Natural killer cell (primary cell): ENCODE data around the gene NRXN3. TPM values are rescaled to one million over a fixed set of nuclear protein-coding genes. Genes with fewer than 3 reads are reported as not detected.

Experiments used
- ATAC-seq, 3 donors: fragments of 150-1000 bp in 2 of 3; fragments of 200-7000 bp in 1 of 3; cut with Tn5 transposase; 1 replicate in 1 of 3; 2 replicates in 2 of 3; pipeline ENCODE4 v1.10.0; 2021; ENCODE audit warnings: mild to moderate bottlenecking in 2 of 3, moderate library complexity in 2 of 3
- DNase-seq, 2 donors: peaks; one replicate each; pipeline versions ENCODE4 v3.0.0 to v3.0.0-alpha.2; 2013 to 2021; ENCODE audit warnings: mixed read lengths in 1 of 2
- H3K27ac ChIP-seq: one replicate; pipeline ENCODE4 v1.5.1; 2013; ENCODE audit warnings: mild to moderate bottlenecking, low read length
- H3K27me3 ChIP-seq: one replicate; pipeline ENCODE4 v1.6.1; 2013; ENCODE audit warnings: low read length; ENCODE audit not compliant: control insufficient read depth, insufficient read depth
- H3K36me3 ChIP-seq: one replicate; pipeline ENCODE4 v1.6.1; 2013; ENCODE audit warnings: low read length; ENCODE audit not compliant: control insufficient read depth, insufficient read depth
- H3K4me1 ChIP-seq: one replicate; pipeline ENCODE4 v1.6.1; 2013; ENCODE audit warnings: low read length; ENCODE audit not compliant: control insufficient read depth, insufficient read depth
- H3K4me3 ChIP-seq: one replicate; pipeline ENCODE4 v1.5.1; 2013; ENCODE audit warnings: low read length
- H3K9me3 ChIP-seq: one replicate; pipeline ENCODE4 v1.6.1; 2013; ENCODE audit warnings: low read length; ENCODE audit not compliant: control insufficient read depth, insufficient read depth
- H3K27ac Mint-ChIP-seq, 2 donors: one replicate each; pipeline ENCODE4 v1.8.0; 2022; ENCODE audit warnings: mild to moderate bottlenecking in 2 of 2, mixed read lengths in 2 of 2, moderate library complexity in 1 of 2
- H3K27me3 Mint-ChIP-seq, 2 donors: one replicate each; pipeline ENCODE4 v1.8.0; 2022; ENCODE audit warnings: low read depth in 2 of 2, mixed read lengths in 2 of 2
- H3K36me3 Mint-ChIP-seq: one replicate; pipeline ENCODE4 v1.8.0; 2022; ENCODE audit warnings: mixed read lengths
- H3K4me1 Mint-ChIP-seq, 2 donors: one replicate each; pipeline ENCODE4 v1.8.0; 2022; ENCODE audit warnings: mixed read lengths in 2 of 2
- H3K4me3 Mint-ChIP-seq: one replicate; pipeline ENCODE4 v1.8.0; 2022; ENCODE audit warnings: mild to moderate bottlenecking, moderate library complexity, mixed read lengths
- H3K9me3 Mint-ChIP-seq, 2 donors: one replicate each; pipeline ENCODE4 v1.8.0; 2022; ENCODE audit warnings: mixed read lengths in 2 of 2
- WGBS: methylation state at CpG from one replicate; pipeline ENCODE4 v1.1.7; 2013; ENCODE audit warnings: missing lambda C conversion rate; ENCODE audit not compliant: insufficient coverage; 5-methylcytosine and 5-hydroxymethylcytosine counted together
- intact Hi-C: fragments of 100-400 bp; cut with micrococcal nuclease; formaldehyde crosslinking; loops from one replicate; pipeline ENCODE4 v1.14.2; 2022
- total RNA-seq, 4 donors: library from RNA; stranded (reverse); fragments of 120-200 nt in 1 of 4; gene quantifications; one replicate each; pipeline versions ENCODE4 v1.2.3 to v1.2.4, GENCODE V29; 2013 to 2022
- TF ChIP-seq, protein P1 (sequence below): fragments of 200-600 bp; IDR thresholded peaks from one replicate; pipeline ENCODE4 v1.8.0; 2022; ENCODE audit warnings: antibody characterized with exemption

NRXN3 gene
- total RNA-seq, 3 donors from 2014 or later (not counting 1 experiment from before 2014, with no cell fraction given) = not detected

- DNase-seq (no peak), ATAC-seq (no peak)
- Histone ChIP-seq H3K9me3 (no peaks in the 10 kb centered on the region), H3K4me3 (no peak overlapping the region), H3K36me3 (no peaks in the 10 kb centered on the region), H3K4me1 (no peaks in the 10 kb centered on the region), H3K27me3 (no peaks in the 10 kb centered on the region), H3K27ac (no peak overlapping the region)
- TF ChIP-seq, protein P1, sequence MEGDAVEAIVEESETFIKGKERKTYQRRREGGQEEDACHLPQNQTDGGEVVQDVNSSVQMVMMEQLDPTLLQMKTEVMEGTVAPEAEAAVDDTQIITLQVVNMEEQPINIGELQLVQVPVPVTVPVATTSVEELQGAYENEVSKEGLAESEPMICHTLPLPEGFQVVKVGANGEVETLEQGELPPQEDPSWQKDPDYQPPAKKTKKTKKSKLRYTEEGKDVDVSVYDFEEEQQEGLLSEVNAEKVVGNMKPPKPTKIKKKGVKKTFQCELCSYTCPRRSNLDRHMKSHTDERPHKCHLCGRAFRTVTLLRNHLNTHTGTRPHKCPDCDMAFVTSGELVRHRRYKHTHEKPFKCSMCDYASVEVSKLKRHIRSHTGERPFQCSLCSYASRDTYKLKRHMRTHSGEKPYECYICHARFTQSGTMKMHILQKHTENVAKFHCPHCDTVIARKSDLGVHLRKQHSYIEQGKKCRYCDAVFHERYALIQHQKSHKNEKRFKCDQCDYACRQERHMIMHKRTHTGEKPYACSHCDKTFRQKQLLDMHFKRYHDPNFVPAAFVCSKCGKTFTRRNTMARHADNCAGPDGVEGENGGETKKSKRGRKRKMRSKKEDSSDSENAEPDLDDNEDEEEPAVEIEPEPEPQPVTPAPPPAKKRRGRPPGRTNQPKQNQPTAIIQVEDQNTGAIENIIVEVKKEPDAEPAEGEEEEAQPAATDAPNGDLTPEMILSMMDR = no peak
- intact Hi-C loops = no loop called here
- peaks cover 2 to 3% of the 10 kb centered on the region in 2 donors for H3K9me3 Mint-ChIP-seq
- H3K4me1 Mint-ChIP-seq = no peaks in the 10 kb centered on the region
- no peak overlapping the region for H3K4me3 Mint-ChIP-seq
- WGBS = 43% methylated on average over 3 of the region's 3 CpGs
- H3K36me3 Mint-ChIP-seq = no peaks in the 10 kb centered on the region
- H3K27me3 Mint-ChIP-seq = no peaks in the 10 kb centered on the region
- H3K27ac Mint-ChIP-seq = no peak overlapping the region
These were observed 964.2 kb downstream of the NRXN3 start for GRCh38 chr14:79134361-79134760.

- Mint-ChIP-seq H3K27me3 (no peaks in the 10 kb centered on the region), H3K36me3 (no peaks in the 10 kb centered on the region), H3K4me3 (no peak overlapping the region), H3K9me3 (peaks cover 0 to 2% of the 10 kb centered on the region in 2 donors), H3K4me1 (no peaks in the 10 kb centered on the region), H3K27ac (no peak overlapping the region)
- no peaks in the 10 kb centered on the region for H3K9me3 ChIP-seq
- TF ChIP-seq, protein P1 = no peak
- no peak overlapping the region for H3K4me3 ChIP-seq
- intact Hi-C loops = no loop called here
- H3K27ac ChIP-seq = no peak overlapping the region
- no peaks in the 10 kb centered on the region for H3K27me3 ChIP-seq
- no peaks in the 10 kb centered on the region for H3K36me3 ChIP-seq
- 65% methylated on average over 5 of the region's 7 CpGs for WGBS
- DNase-seq (no peak), ATAC-seq (no peak)
- no peaks in the 10 kb centered on the region for H3K4me1 ChIP-seq
These were observed 966.2 kb downstream of the NRXN3 start for GRCh38 chr14:79136071-79137044.

DNA sequence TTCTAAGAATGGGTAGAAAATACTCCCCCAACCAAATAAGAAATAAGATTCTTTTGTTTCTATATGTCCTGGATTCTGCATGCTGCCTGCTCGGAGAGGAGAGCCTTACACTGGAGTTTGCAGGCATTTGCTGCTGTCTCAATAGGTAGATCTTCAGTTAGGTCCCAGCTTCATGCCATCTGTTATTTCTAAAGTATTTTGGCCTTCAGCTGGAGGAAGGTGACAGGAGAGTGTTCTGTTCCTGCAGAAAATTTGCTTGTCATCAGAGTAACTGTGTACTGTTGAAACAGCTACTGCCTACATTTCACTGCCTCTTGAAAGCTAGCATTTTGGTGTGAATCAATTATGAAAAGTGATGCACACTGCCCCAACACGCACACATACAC, 966.9 kb downstream of the NRXN3 start:
- Histone ChIP-seq H3K27me3 (no peaks in the 10 kb centered on the region), H3K4me3 (no peak overlapping the region), H3K4me1 (no peaks in the 10 kb centered on the region), H3K9me3 (no peaks in the 10 kb centered on the region), H3K36me3 (no peaks in the 10 kb centered on the region), H3K27ac (no peak overlapping the region)
- ATAC-seq (no peak), DNase-seq (no peak)
- TF ChIP-seq, protein P1 = no peak
- Mint-ChIP-seq H3K4me1 (no peaks in the 10 kb centered on the region), H3K4me3 (no peak overlapping the region), H3K27me3 (no peaks in the 10 kb centered on the region), H3K27ac (no peak overlapping the region), H3K36me3 (no peaks in the 10 kb centered on the region), H3K9me3 (peaks cover 0 to 2% of the 10 kb centered on the region in 2 donors)
- WGBS = 91% methylated on average over 2 of the region's 2 CpGs
- intact Hi-C loops = no loop called here
